ENCODE data around the gene ZBTB39. TPM values are rescaled to one million over a fixed set of nuclear protein-coding genes. Genes with fewer than 3 reads are reported as not detected.

Gene ZBTB39
- total RNA-seq, 1 donor from 2014 or later: 6.1 TPM

- no peaks in the 10 kb centered on the region for H3K9me3 ChIP-seq
- intact Hi-C loops (cut with DNase I): no loop called here
- H3K36me3 ChIP-seq: no peaks in the 10 kb centered on the region
- peaks cover 10% of the 10 kb centered on the region for H3K4me1 ChIP-seq
- peak; percentile 52 to 56 for DNase-seq (ENCODE audit: extremely low spot score in 2 of 2)
- no peak overlapping the region for H3K27ac ChIP-seq
- no peaks in the 10 kb centered on the region for H3K27me3 ChIP-seq
- H3K4me3 ChIP-seq: no peak overlapping the region
- TF ChIP-seq, protein P1, sequence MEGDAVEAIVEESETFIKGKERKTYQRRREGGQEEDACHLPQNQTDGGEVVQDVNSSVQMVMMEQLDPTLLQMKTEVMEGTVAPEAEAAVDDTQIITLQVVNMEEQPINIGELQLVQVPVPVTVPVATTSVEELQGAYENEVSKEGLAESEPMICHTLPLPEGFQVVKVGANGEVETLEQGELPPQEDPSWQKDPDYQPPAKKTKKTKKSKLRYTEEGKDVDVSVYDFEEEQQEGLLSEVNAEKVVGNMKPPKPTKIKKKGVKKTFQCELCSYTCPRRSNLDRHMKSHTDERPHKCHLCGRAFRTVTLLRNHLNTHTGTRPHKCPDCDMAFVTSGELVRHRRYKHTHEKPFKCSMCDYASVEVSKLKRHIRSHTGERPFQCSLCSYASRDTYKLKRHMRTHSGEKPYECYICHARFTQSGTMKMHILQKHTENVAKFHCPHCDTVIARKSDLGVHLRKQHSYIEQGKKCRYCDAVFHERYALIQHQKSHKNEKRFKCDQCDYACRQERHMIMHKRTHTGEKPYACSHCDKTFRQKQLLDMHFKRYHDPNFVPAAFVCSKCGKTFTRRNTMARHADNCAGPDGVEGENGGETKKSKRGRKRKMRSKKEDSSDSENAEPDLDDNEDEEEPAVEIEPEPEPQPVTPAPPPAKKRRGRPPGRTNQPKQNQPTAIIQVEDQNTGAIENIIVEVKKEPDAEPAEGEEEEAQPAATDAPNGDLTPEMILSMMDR (IDR thresholded peaks at IDR 0.05): no peak
- TF ChIP-seq POLR2A (IDR thresholded peaks at IDR 0.05) (no peak), POLR2AphosphoS5 (IDR thresholded peaks at IDR 0.05; ENCODE audit: insufficient read depth in 1 of 2, low read depth in 1 of 2) (no peak)
These were observed 52.0 kb downstream of the ZBTB39 start for GRCh38 chr12:56954057-56954957.

DNA sequence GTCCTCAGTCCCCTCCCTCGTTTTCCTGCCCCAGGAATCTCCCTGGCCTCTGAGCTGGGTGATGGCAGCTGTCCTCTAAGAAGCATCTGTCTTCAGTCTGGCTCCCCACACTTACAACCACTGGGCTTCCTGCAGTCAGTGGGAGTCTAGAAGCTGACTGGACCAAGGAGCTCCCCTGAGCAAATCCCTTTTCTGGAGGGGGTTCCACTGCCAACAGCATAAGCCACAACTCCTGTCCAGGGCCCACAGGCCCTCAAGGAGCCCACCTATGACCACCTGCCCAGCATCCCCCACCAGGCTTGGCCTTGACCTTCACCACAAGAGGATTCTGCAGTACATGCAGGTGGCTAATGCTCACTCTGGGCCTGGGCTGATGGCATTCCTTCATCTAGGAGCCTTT lies 53.0 kb downstream of the ZBTB39 start:
- TF ChIP-seq POLR2AphosphoS5 (IDR thresholded peaks at IDR 0.05; ENCODE audit: insufficient read depth in 1 of 2, low read depth in 1 of 2) (no peak), POLR2A (IDR thresholded peaks at IDR 0.05) (no peak)
- TF ChIP-seq, protein P1 (IDR thresholded peaks at IDR 0.05): no peak
- H3K27ac ChIP-seq: no peak overlapping the region
- peaks cover 10% of the 10 kb centered on the region for H3K4me1 ChIP-seq
- intact Hi-C loops (cut with DNase I): no loop called here
- H3K9me3 ChIP-seq: no peaks in the 10 kb centered on the region
- no peak overlapping the region for H3K4me3 ChIP-seq
- H3K27me3 ChIP-seq: no peaks in the 10 kb centered on the region
- H3K36me3 ChIP-seq: no peaks in the 10 kb centered on the region
- peak; percentile 49 to 74 for DNase-seq (ENCODE audit: extremely low spot score in 2 of 2)

DNA sequence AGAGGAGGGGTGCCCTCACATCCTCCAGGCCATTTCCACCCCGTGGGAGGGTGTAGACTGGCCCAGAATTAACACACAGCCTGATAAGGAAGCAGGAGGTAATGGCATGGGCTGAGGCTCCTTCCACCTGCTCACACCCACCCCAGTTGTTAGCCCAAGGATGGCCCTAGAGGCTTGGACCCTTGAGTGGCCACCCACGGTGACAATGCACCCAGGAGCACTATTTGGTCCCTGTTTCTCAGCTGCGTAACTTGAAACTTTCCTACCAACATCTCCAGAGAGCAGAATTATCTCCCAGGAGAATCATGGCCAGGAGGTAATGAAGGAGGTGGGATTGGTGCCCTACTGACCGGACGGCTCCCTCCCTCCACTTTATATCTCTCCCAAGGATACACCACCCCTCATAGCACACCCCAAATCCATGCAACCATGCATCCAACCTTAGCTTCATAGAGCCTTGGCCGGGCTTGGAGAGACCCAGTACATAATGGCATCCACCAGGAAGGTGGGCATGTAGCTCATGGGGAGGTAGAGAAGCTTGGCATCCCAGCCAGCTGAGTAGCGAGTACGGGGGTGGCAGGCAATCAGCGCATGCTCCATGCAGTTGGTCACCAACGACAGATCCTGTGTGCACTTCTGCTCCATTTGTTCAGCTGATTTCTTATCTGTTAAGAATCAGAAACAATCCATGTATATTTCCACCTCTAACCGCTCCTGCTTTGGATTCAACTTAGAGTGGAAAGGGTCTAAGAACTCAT lies 54.6 kb downstream of the ZBTB39 start:
- Histone ChIP-seq H3K4me3 (no peak overlapping the region), H3K9me3 (no peaks in the 10 kb centered on the region), H3K36me3 (no peaks in the 10 kb centered on the region), H3K4me1 (peaks cover 10% of the 10 kb centered on the region), H3K27me3 (no peaks in the 10 kb centered on the region), H3K27ac (no peak overlapping the region)
- DNase-seq (ENCODE audit: extremely low spot score in 2 of 2): peak; percentile 42 to 43
- intact Hi-C loops (cut with DNase I): no loop called here
- TF ChIP-seq, protein P1 (IDR thresholded peaks at IDR 0.05): no peak
- no peak for TF ChIP-seq POLR2A (IDR thresholded peaks at IDR 0.05)
- TF ChIP-seq POLR2AphosphoS5 (IDR thresholded peaks at IDR 0.05; ENCODE audit: insufficient read depth in 1 of 2, low read depth in 1 of 2): no peak

GRCh38 chr12:56948881-56949280 lies 57.5 kb downstream of the ZBTB39 start:
- Histone ChIP-seq H3K4me1 (no peaks in the 10 kb centered on the region), H3K27ac (no peak overlapping the region), H3K4me3 (no peak overlapping the region), H3K36me3 (no peaks in the 10 kb centered on the region), H3K27me3 (no peaks in the 10 kb centered on the region), H3K9me3 (no peaks in the 10 kb centered on the region)
- intact Hi-C loops (cut with DNase I): no loop called here
- peak; percentile 52 to 61 for DNase-seq (ENCODE audit: extremely low spot score in 2 of 2)
- TF ChIP-seq POLR2AphosphoS5 (IDR thresholded peaks at IDR 0.05; ENCODE audit: insufficient read depth in 1 of 2, low read depth in 1 of 2) (no peak), POLR2A (IDR thresholded peaks at IDR 0.05) (no peak)
- TF ChIP-seq, protein P1 (IDR thresholded peaks at IDR 0.05): no peak

Other genes with a start within 250 kb of the ZBTB39 start
- 32.4 TPM for gene HSD17B6, start 243.2 kb downstream of the ZBTB39 start, total RNA-seq
- 11.0 TPM for gene SDR9C7, start 72.1 kb downstream of the ZBTB39 start, total RNA-seq
- 2.9 TPM for gene RDH16, start 48.9 kb downstream of the ZBTB39 start, total RNA-seq
- not detected for gene TAC3, start 10.0 kb upstream of the ZBTB39 start, total RNA-seq
- gene MYO1A, start 43.6 kb upstream of the ZBTB39 start, total RNA-seq: 1.2 TPM
- 7.1 TPM for gene NEMP1, start 72.2 kb upstream of the ZBTB39 start, total RNA-seq
- gene NAB2, start 82.6 kb upstream of the ZBTB39 start, total RNA-seq: 34.4 TPM
- gene STAT6, start 104.8 kb upstream of the ZBTB39 start, total RNA-seq: 146 TPM
- 477 TPM for gene LRP1, start 121.9 kb upstream of the ZBTB39 start, total RNA-seq
- gene LRP1-AS, start 141.1 kb upstream of the ZBTB39 start, total RNA-seq: not detected
- gene NXPH4, start 210.2 kb upstream of the ZBTB39 start, total RNA-seq: 3.2 TPM
- 54.0 TPM for gene SHMT2, start 223.2 kb upstream of the ZBTB39 start, total RNA-seq
- gene STAC3, start 244.6 kb upstream of the ZBTB39 start, total RNA-seq: 0.74 TPM